Heart left ventricle (tissue), 16 donors: ENCODE results near the gene MCU. TPM values are rescaled to one million over a fixed set of nuclear protein-coding genes. Genes with fewer than 3 reads are reported as not detected.
"Not testable (repeated sequence)": the region's sequence is repeated elsewhere in the genome, so short reads cannot be mapped to it uniquely, and the experiment has no call there.

Experiments
- ATAC-seq, 4 donors: fragments of 200-7000 bp; cut with Tn5 transposase; one replicate each; pipeline ENCODE4 v1.9.1; 2020 to 2022; ENCODE audit warnings: moderate library complexity in 4 of 4, mild to moderate bottlenecking in 3 of 4, moderate number of reproducible peaks in 1 of 4
- DNase-seq, 5 donors: peaks; one replicate each; pipeline ENCODE4 v3.0.0-alpha.2; 2020
- H3K27ac ChIP-seq, 12 donors: fragments of 200-600 bp; sonication (generic) in 4 of 12; one replicate each; pipeline versions ENCODE4 v1.5.0 to v1.8.0; 2016 to 2022; ENCODE audit warnings: mild to moderate bottlenecking in 2 of 12
- H3K27me3 ChIP-seq, 9 donors: fragments of 200-600 bp; sonication (generic) in 2 of 9; one replicate each; pipeline versions ENCODE4 v1.5.1 to v1.8.0; 2016 to 2022; ENCODE audit warnings: mild to moderate bottlenecking in 3 of 9
- H3K36me3 ChIP-seq, 9 donors: fragments of 200-600 bp; sonication (generic) in 2 of 9; one replicate each; pipeline versions ENCODE4 v1.5.0 to v1.8.0; 2018 to 2022; ENCODE audit warnings: mild to moderate bottlenecking in 2 of 9
- H3K4me1 ChIP-seq, 12 donors: fragments of 200-600 bp; sonication (generic) in 4 of 12; one replicate each; pipeline versions ENCODE4 v1.5.0 to v1.8.0; 2016 to 2022; ENCODE audit warnings: mild to moderate bottlenecking in 3 of 12
- H3K4me3 ChIP-seq, 12 donors: fragments of 200-600 bp; sonication (generic) in 4 of 12; one replicate each; pipeline versions ENCODE4 v1.5.0 to v1.8.0; 2017 to 2022; ENCODE audit warnings: mild to moderate bottlenecking in 9 of 12, moderate library complexity in 4 of 12
- H3K9me3 ChIP-seq, 12 donors: fragments of 200-600 bp; sonication (generic) in 4 of 12; one replicate each; pipeline versions ENCODE4 v1.5.0 to v1.8.0; 2016 to 2022; ENCODE audit warnings: mild to moderate bottlenecking in 1 of 12
- POLR2A ChIP-seq, 2 donors: fragments of 450-650 bp; IDR thresholded peaks; one replicate each; pipeline ENCODE4 v1.6.1; 2017; ENCODE audit warnings: antibody characterized with exemption in 2 of 2, mild to moderate bottlenecking in 2 of 2, moderate library complexity in 2 of 2
- whole genome bisulfite sequencing, 4 donors: extraction: QIAGEN DNeasy Blood & Tissue Kit in 2 of 4; methylation state at CpG; one replicate each; pipeline versions ENCODE4 v1.1.5 to v1.1.7; 2013 to 2018; 5-methylcytosine and 5-hydroxymethylcytosine counted together
- intact Hi-C, 10 donors: fragments of 100-400 bp; cut with DNase I; formaldehyde crosslinking; loops; one replicate each; pipeline versions ENCODE4 v1.11.1 to v1.14.2; 2022
- polyA plus RNA-seq, 2 donors: library from polyadenylated mRNA; stranded (reverse); fragments of 200-250 nt; gene quantifications; one replicate each; pipeline ENCODE4 v1.2.3, GENCODE V29; 2013
- total RNA-seq, 9 donors: library from RNA; depleted of rRNA in 2 of 9; stranded (reverse); fragments of >200 nt in 2 of 9; fragmentation: NEBNext Ultra II Directional in 3 of 9; extraction: Animal tissue kit (Norgen Biotek cat#: 25700) in 3 of 9; gene quantifications; one replicate each; pipeline versions ENCODE4 v1.1.0 to v1.2.4, GENCODE V29; 2016 to 2023
- TF ChIP-seq, protein P1 (sequence below), 12 donors: fragments of 200-600 bp; sonication (generic) in 4 of 12; IDR thresholded peaks; one replicate each; pipeline versions ENCODE4 v1.5.0 to v1.8.0; 2018 to 2022; ENCODE audit warnings: antibody characterized with exemption in 12 of 12, mild to moderate bottlenecking in 5 of 12
- donor health status: ischemic (EF 13 %, LVEDD 7.1; RV severe dilation, severe dysfunction).
- donor health status: healthy with polysubstance abuse.
- donor health status: DM: no; HTN: yes; CAD: no.
- donor health status: DM: no; HTN: no; CAD: no.
- donor health status: ischemic (EF 25% LVEDD 6.9; RV normal size, moderate dysfunction).
- donor health status: ischemic (EF 25% LVEDD 5.7; RV mildly dilated, moderate dysfunction).
- donor health status: healthy.
- donor health status: DM: yes; HTN: yes; CAD: no.
- donor health status: ischemic (EF 35%, LVEDD 5.7; RV mildly dilated, moderate dysfunction).
- donor health status: nonischemic (EF 11% LVEDD 7.7; RV severe dilation, severe dysfunction).
- donor health status: DM: yes; HTN: yes; CAD: no.
- donor health status: PGD.
- donor health status: ischemic (EF 29% LVEDD 5.4; RV normal size, mild dysfunction).
- donor health status: nonischemic (EF 23%, LVEDD 6.1; RV moderate dilation, normal function).

MCU gene
- total and polyA plus RNA-seq, 11 donors, result 11.4 to 16.9 (median 13.6) TPM

DNA sequence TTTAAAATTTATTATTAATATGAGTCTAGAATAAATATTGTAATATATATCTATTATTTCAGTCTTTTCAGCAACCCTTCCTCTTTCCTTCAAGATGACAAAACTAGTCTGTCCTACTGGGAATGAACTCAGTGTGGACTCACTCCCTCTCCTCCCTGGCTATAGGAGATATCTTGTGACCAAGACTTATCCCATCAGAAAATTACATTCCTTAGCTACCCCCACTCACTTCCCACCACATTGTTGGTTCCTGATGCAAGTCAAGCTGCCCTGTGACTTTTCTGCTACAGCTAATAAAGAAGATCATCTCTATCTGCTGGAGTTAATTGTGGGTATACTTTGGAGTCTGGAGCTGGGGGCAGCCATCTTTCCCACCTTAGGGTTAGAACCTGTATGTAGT lies 28.0 kb upstream of the MCU start:
- Histone ChIP-seq H3K4me3 (no peak overlapping the region), H3K9me3 (no peaks in the 10 kb centered on the region), H3K27me3 (no peaks in the 10 kb centered on the region), H3K27ac (no peak overlapping the region), H3K4me1 (no peaks in the 10 kb centered on the region), H3K36me3 (no peaks in the 10 kb centered on the region)
- DNase-seq (no peak), ATAC-seq (no peak)
- no peak for TF ChIP-seq POLR2A (IDR thresholded peaks at IDR 0.05)
- TF ChIP-seq, protein P1, sequence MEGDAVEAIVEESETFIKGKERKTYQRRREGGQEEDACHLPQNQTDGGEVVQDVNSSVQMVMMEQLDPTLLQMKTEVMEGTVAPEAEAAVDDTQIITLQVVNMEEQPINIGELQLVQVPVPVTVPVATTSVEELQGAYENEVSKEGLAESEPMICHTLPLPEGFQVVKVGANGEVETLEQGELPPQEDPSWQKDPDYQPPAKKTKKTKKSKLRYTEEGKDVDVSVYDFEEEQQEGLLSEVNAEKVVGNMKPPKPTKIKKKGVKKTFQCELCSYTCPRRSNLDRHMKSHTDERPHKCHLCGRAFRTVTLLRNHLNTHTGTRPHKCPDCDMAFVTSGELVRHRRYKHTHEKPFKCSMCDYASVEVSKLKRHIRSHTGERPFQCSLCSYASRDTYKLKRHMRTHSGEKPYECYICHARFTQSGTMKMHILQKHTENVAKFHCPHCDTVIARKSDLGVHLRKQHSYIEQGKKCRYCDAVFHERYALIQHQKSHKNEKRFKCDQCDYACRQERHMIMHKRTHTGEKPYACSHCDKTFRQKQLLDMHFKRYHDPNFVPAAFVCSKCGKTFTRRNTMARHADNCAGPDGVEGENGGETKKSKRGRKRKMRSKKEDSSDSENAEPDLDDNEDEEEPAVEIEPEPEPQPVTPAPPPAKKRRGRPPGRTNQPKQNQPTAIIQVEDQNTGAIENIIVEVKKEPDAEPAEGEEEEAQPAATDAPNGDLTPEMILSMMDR (IDR thresholded peaks at IDR 0.05), result no peak
- intact Hi-C loops, result no loop called here

DNA sequence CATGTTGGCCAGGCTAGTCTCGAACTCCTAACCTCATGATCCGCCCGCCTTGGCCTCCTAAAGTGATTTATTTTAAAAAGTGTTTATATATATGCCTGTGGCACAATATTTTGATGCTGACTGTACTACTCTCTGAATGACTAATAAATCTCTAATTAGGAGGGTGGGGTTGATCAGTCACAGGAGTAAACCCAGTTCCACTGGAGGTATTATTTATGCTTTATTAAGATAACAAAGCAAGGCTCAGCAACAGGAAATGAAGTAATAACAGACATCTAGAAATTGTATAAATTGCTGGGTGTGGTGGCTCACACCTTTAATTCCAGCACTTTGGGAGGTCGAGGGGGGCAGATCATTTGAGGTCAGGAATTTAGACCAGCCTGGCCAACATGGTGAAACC lies 26.0 kb upstream of the MCU start:
- H3K27ac ChIP-seq, result no peak overlapping the region
- 81 to 88% (median 86%) methylated on average over 4 of the region's 4 CpGs for WGBS, 4 donors
- H3K4me1 ChIP-seq, result no peaks in the 10 kb centered on the region
- no peaks in the 10 kb centered on the region for H3K36me3 ChIP-seq
- no peaks in the 10 kb centered on the region for H3K9me3 ChIP-seq
- no peak overlapping the region for H3K4me3 ChIP-seq
- intact Hi-C loops, result no loop called here
- ATAC-seq, result no peak
- TF ChIP-seq, protein P1 (IDR thresholded peaks at IDR 0.05), result no peak
- no peak for TF ChIP-seq POLR2A (IDR thresholded peaks at IDR 0.05)
- DNase-seq, result no peak
- H3K27me3 ChIP-seq, result no peaks in the 10 kb centered on the region

- Histone ChIP-seq H3K36me3 (no peaks in the 10 kb centered on the region), H3K9me3 (no peaks in the 10 kb centered on the region), H3K27ac (no peak overlapping the region), H3K4me1 (no peaks in the 10 kb centered on the region), H3K4me3 (no peak overlapping the region), H3K27me3 (no peaks in the 10 kb centered on the region)
- DNase-seq (no peak), ATAC-seq (no peak)
- intact Hi-C loops, result no loop called here
- TF ChIP-seq, protein P1 (IDR thresholded peaks at IDR 0.05), result no peak
- no peak for TF ChIP-seq POLR2A (IDR thresholded peaks at IDR 0.05)
- 90 to 94% (median 92%) methylated on average over 3 of the region's 3 CpGs for WGBS, 4 donors
Observed at GRCh38 chr10:72667207-72667864, 24.6 kb upstream of the MCU start.

GRCh38 chr10:72673280-72673679 lies 18.7 kb upstream of the MCU start:
- peaks cover 0 to 9% (median 0%) of the 10 kb centered on the region in 12 donors for H3K4me1 ChIP-seq
- ATAC-seq (no peak), DNase-seq (no peak)
- H3K4me3 ChIP-seq, result no peak overlapping the region
- no peaks in the 10 kb centered on the region for H3K27me3 ChIP-seq
- H3K9me3 ChIP-seq, result no peaks in the 10 kb centered on the region
- H3K36me3 ChIP-seq, result no peaks in the 10 kb centered on the region
- TF ChIP-seq POLR2A (IDR thresholded peaks at IDR 0.05), result no peak
- TF ChIP-seq, protein P1 (IDR thresholded peaks at IDR 0.05), result no peak
- intact Hi-C loops, result no loop called here
- WGBS, 4 donors, result 93 to 100% (median 95%) methylated on average over 1 of the region's 1 CpG
- H3K27ac ChIP-seq, result no peak overlapping the region

DNA sequence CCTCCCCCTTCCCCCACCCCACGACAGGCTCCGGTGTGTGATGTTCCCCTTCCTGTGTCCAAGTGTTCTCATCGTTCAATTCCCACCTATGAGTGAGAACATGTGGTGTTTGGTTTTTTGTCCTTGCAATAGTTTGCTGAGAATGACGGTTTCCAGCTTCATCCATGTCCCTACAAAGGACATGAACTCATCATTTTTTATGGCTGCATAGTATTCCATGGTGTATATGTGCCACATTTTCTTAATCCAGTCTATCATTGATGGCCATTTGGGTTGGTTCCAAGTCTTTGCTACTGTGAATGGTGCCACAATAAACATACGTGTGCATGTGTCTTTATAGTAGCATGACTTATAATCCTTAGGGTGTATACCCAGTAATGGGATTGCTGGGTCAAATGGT lies 17.8 kb upstream of the MCU start:
- ATAC-seq, DNase-seq, H3K9me3 ChIP-seq, H3K36me3 ChIP-seq, H3K4me3 ChIP-seq, H3K4me1 ChIP-seq, H3K27ac ChIP-seq, intact Hi-C loops, H3K27me3 ChIP-seq: not testable (repeated sequence)
- WGBS, 4 donors, result 87 to 97% (median 92%) methylated on average over 5 of the region's 5 CpGs
